Embryonic facial prominence (tissue), 1 donor: ENCODE measurements around the gene ATXN3L.

Experiments used
- DNase-seq: peaks from one replicate; pipeline ENCODE4 v3.0.0-alpha.2; 2016; ENCODE audit errors: extremely low spot score

Gene ATXN3L

GRCh38 chrX:13319953-13320352 is at the start of gene ATXN3L:
ATXN3L (minus strand) TSS chrX:13320053; CDS start chrX:13319934, 119 bp downstream.
- DNase-seq: no peak

DNA sequence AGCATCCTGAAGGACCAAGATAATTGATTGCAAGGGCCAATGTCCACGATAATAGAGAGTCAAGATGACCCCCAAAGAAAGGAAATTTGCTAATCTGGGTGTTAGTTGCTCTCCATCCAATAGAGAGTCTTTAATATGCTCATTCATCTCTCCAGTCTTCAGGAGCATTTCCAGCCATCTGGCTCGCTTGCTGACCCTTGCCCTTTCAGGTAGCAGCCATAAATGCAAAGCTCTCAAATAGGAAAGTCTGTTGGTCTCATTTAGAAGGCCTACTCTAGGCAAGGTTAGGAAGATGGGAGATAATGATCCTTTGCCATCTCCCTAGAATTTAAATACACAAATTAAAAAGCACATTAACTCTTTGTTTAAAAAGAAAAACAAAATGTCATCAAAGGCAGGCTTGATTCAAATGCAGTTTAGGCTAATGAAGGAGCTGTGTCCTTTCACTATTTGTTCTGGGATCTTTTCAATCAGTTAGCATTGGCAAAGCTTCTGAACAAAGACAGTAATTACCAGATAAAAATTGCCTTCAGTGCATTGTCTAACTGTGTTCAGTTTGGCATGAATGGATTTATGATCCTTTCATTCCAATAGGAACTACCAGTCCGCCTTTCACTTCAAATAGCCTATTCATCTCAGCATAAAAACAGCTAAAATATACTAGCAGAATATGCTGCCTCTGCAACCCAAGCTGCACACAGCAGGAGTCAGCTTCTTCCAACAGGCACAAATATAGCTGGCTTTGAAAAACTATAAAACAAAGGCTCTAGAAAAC is 49.6 kb upstream of the ATXN3L start:
- DNase-seq: no peak

DNA sequence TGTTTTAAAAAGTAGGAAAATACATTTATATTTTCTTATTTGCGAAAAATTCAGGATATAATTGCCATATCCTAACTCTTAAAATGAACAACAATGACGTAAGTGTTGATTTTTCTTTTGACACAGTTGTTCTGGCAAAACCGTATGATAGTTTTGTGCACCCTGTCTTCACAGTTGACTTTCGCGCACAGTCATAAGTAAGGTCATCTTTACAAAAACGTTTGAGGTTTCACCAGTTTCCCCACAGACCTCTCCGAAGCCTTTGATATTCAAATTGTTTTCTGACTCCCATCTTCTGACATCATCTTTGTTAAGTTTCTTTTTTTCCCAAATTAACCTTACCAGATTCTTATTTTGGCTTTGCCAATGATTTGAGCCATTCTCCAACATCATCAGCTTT is 48.1 kb upstream of the ATXN3L start:
- no peak for DNase-seq

- DNase-seq: no peak
Observed at GRCh38 chrX:13366698-13367097, 46.8 kb upstream of the ATXN3L start.

DNA sequence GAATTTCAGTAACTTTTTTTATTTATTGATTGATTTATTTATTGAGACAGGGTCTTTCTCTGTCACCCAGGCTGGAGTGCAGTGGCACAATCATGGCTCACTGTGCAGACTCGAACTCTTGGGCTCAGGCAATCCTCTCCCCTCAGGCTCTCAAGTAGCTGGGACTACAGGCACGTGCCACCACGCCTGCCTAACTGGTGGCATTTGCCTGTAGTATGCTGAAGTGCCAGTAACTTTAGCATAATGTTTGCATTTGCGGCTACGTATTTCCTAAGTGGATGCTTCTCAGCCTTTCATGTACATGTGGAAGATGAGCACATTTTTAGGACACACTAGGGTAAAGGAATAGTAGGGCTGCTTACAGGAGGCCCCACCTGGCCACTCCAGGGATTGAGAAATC is 45.3 kb upstream of the ATXN3L start:
- DNase-seq: no peak

DNA sequence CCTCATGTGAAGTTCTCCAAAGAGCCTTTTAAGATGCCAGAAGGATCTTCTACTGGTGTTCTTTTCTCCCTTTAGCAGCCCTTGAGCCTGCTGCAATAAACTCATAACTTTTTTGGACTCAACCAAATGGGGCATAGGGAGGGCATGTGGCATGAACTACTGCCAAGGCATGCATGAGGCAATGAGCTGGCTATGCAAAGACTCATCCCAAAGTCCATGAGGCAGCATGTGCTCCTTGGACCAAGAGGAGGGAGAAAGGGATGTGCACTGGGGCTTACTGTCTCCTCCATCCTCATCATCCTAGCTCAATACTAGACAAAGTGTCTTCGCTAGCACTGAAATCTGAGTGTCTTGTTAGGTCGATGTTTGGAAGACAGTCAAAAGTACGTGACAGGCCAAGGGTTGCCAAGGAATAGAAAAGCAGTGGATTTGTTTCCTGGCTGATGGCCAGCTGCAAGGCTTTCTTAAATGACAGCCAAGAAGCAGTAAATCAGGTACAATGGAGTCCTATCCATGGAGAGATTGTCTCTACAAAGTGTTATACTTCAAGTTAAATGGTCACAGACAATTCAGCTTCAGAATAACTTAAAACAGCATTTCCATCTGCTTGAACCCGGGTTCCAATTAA is 44.5 kb upstream of the ATXN3L start:
- DNase-seq: no peak

GRCh38 chrX:13360146-13360545 is 40.3 kb upstream of the ATXN3L start:
- DNase-seq: no peak

GRCh38 chrX:13357925-13358324 is 38.1 kb upstream of the ATXN3L start:
- no peak for DNase-seq

- no peak for DNase-seq
Observed at GRCh38 chrX:13346646-13347045, 26.8 kb upstream of the ATXN3L start.

- DNase-seq: no peak
Observed at GRCh38 chrX:13345438-13345837, 25.6 kb upstream of the ATXN3L start.

GRCh38 chrX:13345037-13345436 is 25.2 kb upstream of the ATXN3L start:
- DNase-seq: no peak

- DNase-seq: no peak
Observed at GRCh38 chrX:13341491-13342101, 21.7 kb upstream of the ATXN3L start.

DNA sequence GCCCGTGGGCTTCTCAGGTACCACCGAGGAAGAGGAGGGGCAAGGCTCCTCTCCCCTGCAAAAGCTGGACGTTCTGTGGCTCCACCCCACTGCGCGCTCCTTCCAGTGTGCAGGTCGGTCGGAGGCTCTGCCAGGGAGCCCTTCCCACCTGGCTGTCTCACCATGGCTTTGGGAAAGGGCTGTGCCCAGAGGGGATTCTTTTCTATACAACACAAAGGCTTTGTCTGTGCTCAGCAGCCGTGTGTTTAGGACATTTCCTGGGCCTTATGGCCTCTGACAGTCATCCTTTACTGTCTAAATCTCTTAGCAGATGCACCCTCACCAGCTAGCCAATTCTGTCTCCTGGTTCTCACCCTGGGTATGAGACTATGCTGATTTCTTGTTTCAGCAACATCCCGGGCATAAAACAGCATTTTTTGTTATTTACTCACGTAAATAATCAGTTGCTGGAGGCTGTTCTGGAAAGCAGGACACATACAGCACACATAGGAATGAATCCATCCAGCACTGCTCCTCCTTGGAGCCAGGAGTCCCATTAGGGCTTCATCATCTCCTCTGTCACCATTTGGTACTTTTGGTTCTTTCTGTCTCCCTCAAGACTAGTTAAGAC is 20.4 kb upstream of the ATXN3L start:
- no peak for DNase-seq

DNA sequence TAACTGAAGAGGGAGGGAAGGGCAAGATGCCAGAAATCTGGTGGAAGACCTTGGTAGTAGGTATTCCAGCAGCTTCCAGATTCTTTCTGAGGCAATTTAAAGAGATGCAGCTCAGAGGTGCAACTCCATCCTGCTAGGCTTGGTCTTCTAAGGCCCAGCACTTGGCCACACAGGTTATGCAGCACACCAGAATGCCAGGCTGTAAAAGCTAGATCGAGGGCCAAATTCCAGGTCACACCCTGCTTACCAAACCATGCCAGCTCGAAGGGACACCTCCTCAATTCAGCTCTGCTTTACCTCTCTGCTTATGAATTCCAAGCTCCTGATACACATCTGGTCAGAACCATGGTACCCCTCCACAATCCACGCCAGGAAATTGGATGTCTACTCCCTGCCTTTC is 19.8 kb upstream of the ATXN3L start:
- DNase-seq: no peak

DNA sequence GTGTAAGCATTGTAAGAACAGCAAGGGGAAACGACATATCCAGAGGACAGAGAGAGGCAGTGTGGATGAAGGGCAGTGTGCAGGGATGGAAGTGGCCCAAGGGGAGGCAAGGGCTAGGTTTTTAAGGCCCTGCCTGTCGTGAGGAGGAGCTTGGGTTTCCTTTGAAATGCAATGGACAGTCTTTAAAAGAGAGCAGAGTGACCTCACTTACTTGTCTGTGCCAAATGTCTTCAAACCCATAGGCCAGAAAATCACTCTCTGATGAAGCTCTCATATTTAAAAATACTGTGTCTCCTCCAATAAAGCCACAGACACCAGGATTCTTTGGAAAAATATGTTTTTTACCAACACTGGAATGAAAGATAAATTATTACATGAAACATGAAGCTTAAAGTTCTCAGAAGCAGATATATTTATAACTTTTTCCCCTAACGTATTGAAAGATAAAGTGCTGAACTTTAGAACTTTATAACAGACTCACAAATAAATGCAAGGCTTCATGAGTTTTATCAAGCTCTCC is 19.2 kb upstream of the ATXN3L start:
- peak; percentile 6 for DNase-seq

DNA sequence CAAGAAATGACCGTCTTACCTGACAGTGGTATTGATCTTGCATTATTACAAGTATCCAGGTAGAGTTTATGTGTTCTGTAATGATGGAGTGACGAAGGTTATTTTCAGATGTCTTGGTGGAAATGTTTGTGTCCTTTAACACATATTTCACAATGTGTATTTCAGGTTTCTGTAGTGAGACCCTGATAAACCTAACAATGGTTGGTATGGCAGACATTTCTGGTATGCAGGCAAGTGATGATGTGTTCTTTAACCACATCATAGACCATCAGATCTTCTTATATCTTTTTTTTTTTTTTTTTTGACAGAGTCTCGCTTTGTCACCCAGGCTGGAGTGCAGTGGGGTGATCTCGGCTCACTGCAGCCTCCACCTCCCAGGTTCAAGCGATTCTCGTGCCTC is 14.6 kb upstream of the ATXN3L start:
- no peak for DNase-seq

- DNase-seq: no peak
Observed at GRCh38 chrX:13330446-13330845, 10.6 kb upstream of the ATXN3L start.

DNA sequence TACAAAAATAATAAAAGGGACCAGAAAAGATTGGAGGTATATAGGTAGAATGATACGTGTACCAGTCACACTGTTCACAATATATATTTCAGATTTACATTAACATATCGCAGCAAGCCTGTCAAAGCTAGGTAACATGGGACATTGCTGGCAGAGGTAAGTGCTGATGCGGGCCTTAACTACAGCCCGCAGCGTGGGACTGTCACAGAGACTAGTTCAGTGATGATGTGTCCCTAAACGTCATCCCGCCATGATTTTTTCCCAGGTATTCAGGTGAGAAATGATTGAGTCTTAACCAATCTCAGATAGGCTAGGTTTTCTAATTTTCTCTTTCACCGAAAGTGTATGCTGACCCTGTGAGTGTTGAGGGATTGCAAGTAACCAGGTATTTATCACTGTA is 7.8 kb upstream of the ATXN3L start:
- no peak for DNase-seq

- DNase-seq: no peak
Observed at GRCh38 chrX:13323241-13323640, 3.4 kb upstream of the ATXN3L start.

DNA sequence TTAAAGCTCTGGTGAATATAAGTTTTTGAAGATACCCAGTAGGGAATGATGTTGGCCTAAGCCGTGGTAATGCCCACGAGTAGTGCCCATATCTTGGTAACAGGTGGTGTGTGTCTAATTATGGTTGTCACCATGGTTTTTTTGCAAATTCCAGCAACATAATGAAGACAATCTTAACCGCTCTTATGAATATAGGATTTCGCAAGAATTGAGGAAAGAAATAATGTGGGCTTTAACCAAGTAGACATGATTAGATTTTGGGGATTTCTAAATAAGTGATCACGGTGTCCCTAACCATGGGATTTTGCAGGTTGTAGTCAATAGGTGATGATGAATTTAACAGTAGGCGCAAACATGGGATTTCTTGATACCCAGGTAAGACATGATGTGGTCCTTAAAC is 2.5 kb downstream of the ATXN3L start:
- no peak for DNase-seq

- DNase-seq: no peak
Observed at GRCh38 chrX:13311560-13311959, 8.3 kb downstream of the ATXN3L start.

DNA sequence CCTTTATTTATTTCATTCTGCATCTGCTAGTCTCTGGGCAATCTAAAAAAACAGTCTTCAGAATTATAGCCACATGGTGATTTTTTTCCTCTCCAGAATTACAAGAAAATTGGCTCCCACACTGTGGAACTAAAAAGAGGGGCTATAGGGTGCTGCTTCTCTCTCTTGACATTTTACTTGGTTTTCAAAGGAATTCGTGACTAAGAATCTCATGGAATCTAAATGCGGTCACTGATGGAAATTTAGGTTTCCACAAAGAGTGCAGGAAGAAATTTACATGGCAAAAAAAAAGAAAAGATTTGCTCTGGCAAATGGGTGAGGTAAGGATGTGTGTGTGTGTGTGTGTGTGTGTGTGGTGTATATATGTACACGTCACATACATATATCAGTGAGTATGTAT is 10.2 kb downstream of the ATXN3L start:
- DNase-seq: no peak

GRCh38 chrX:13307041-13307440 is 12.8 kb downstream of the ATXN3L start:
- no peak for DNase-seq
